LNCAP (cell line): ENCODE measurements around the gene NAA11.

Experiments used
- CTCF ChIP-seq: fragments of 450-650 bp; IDR thresholded peaks from 2 replicates; pipeline ENCODE4 v1.5.1; 2017; ENCODE audit warnings: mild to moderate bottlenecking

The NAA11 gene

GRCh38 chr4:79308137-79308536 is 17.7 kb downstream of the NAA11 start:
- no peak for TF ChIP-seq CTCF

- TF ChIP-seq CTCF, result no peak
These were observed 19.1 kb downstream of the NAA11 start for GRCh38 chr4:79306795-79307194.

- TF ChIP-seq CTCF, result no peak
These were observed 25.6 kb downstream of the NAA11 start for GRCh38 chr4:79300280-79300679.

GRCh38 chr4:79298484-79298883 is 27.4 kb downstream of the NAA11 start:
- TF ChIP-seq CTCF, result no peak

GRCh38 chr4:79298027-79298426 is 27.8 kb downstream of the NAA11 start:
- no peak for TF ChIP-seq CTCF

GRCh38 chr4:79297479-79297878 is 28.4 kb downstream of the NAA11 start:
- TF ChIP-seq CTCF, result no peak

GRCh38 chr4:79296768-79297428 is 29.0 kb downstream of the NAA11 start:
- no peak for TF ChIP-seq CTCF

- no peak for TF ChIP-seq CTCF
These were observed 30.8 kb downstream of the NAA11 start for GRCh38 chr4:79295086-79295485.
